Measurements from ENCODE around the gene ZNF263.
"Not testable (repeated sequence)": the region's sequence is repeated elsewhere in the genome, so short reads cannot be mapped to it uniquely, and the experiment has no call there.

The ZNF263 gene

GRCh38 chr16:3270718-3271117, 12.6 kb upstream of the ZNF263 start:
- not testable (repeated sequence) for H3K27me3 ChIP-seq (ENCODE audit: low read depth, low read length); H3K27ac ChIP-seq (ENCODE audit: low read length); H3K4me1 ChIP-seq (ENCODE audit: control insufficient read depth in 1 of 2, insufficient read depth in 2 of 2, low read length in 2 of 2); H3K4me3 ChIP-seq (ENCODE audit: low read depth in 1 of 2, low read length in 2 of 2); H3K9me3 ChIP-seq (ENCODE audit: control insufficient read depth in 1 of 2, low read length in 2 of 2)
- peaks cover 0 to 12% of the 10 kb centered on the region in 2 donors for H3K36me3 ChIP-seq (ENCODE audit: control insufficient read depth in 1 of 2, insufficient read depth in 2 of 2, low read length in 2 of 2)

- not testable (repeated sequence) for H3K27me3 ChIP-seq (ENCODE audit: low read depth, low read length)
Observed at GRCh38 chr16:3271281-3271680, 12.0 kb upstream of the ZNF263 start.

GRCh38 chr16:3274490-3274889, 8.8 kb upstream of the ZNF263 start:
- no peak overlapping the region for H3K4me3 ChIP-seq (ENCODE audit: low read depth in 1 of 2, low read length in 2 of 2)
- no peaks in the 10 kb centered on the region for H3K9me3 ChIP-seq (ENCODE audit: control insufficient read depth in 1 of 2, low read length in 2 of 2)
- H3K36me3 ChIP-seq (ENCODE audit: control insufficient read depth in 1 of 2, insufficient read depth in 2 of 2, low read length in 2 of 2) = no peaks in the 10 kb centered on the region
- no peaks in the 10 kb centered on the region for H3K4me1 ChIP-seq (ENCODE audit: control insufficient read depth in 1 of 2, insufficient read depth in 2 of 2, low read length in 2 of 2)
- no peaks in the 10 kb centered on the region for H3K27me3 ChIP-seq (ENCODE audit: low read depth, low read length)
- no peak overlapping the region for H3K27ac ChIP-seq (ENCODE audit: low read length)

More at GRCh38 chr16:3271281-3271680, 12.0 kb upstream of the ZNF263 start:
- not testable (repeated sequence) for H3K4me1 ChIP-seq (ENCODE audit: control insufficient read depth in 1 of 2, insufficient read depth in 2 of 2, low read length in 2 of 2); H3K9me3 ChIP-seq (ENCODE audit: control insufficient read depth in 1 of 2, low read length in 2 of 2); H3K27ac ChIP-seq (ENCODE audit: low read length); H3K4me3 ChIP-seq (ENCODE audit: low read depth in 1 of 2, low read length in 2 of 2)
- H3K36me3 ChIP-seq (ENCODE audit: control insufficient read depth in 1 of 2, insufficient read depth in 2 of 2, low read length in 2 of 2) = peaks cover 0 to 12% of the 10 kb centered on the region in 2 donors

- no peak overlapping the region for H3K27ac ChIP-seq (ENCODE audit: low read length)
- no peaks in the 10 kb centered on the region for H3K36me3 ChIP-seq (ENCODE audit: control insufficient read depth in 1 of 2, insufficient read depth in 2 of 2, low read length in 2 of 2)
- no peaks in the 10 kb centered on the region for H3K9me3 ChIP-seq (ENCODE audit: control insufficient read depth in 1 of 2, low read length in 2 of 2)
- no peaks in the 10 kb centered on the region for H3K27me3 ChIP-seq (ENCODE audit: low read depth, low read length)
- H3K4me3 ChIP-seq (ENCODE audit: low read depth in 1 of 2, low read length in 2 of 2) = no peak overlapping the region
- no peaks in the 10 kb centered on the region for H3K4me1 ChIP-seq (ENCODE audit: control insufficient read depth in 1 of 2, insufficient read depth in 2 of 2, low read length in 2 of 2)
Observed at GRCh38 chr16:3274947-3275346, 8.3 kb upstream of the ZNF263 start.

GRCh38 chr16:3276679-3277078, 6.6 kb upstream of the ZNF263 start:
- no peaks in the 10 kb centered on the region for H3K27me3 ChIP-seq (ENCODE audit: low read depth, low read length)
- no peak overlapping the region for H3K4me3 ChIP-seq (ENCODE audit: low read depth in 1 of 2, low read length in 2 of 2)
- H3K4me1 ChIP-seq (ENCODE audit: control insufficient read depth in 1 of 2, insufficient read depth in 2 of 2, low read length in 2 of 2) = no peaks in the 10 kb centered on the region
- H3K9me3 ChIP-seq (ENCODE audit: control insufficient read depth in 1 of 2, low read length in 2 of 2) = no peaks in the 10 kb centered on the region
- H3K27ac ChIP-seq (ENCODE audit: low read length) = no peak overlapping the region
- H3K36me3 ChIP-seq (ENCODE audit: control insufficient read depth in 1 of 2, insufficient read depth in 2 of 2, low read length in 2 of 2) = no peaks in the 10 kb centered on the region

GRCh38 chr16:3281222-3281820, 2.0 kb upstream of the ZNF263 start:
- H3K27ac ChIP-seq (ENCODE audit: low read length) = no peak overlapping the region
- peaks cover 0 to 25% of the 10 kb centered on the region in 2 donors for H3K4me1 ChIP-seq (ENCODE audit: control insufficient read depth in 1 of 2, insufficient read depth in 2 of 2, low read length in 2 of 2)
- H3K36me3 ChIP-seq (ENCODE audit: control insufficient read depth in 1 of 2, insufficient read depth in 2 of 2, low read length in 2 of 2) = peaks cover 7 to 21% of the 10 kb centered on the region in 2 donors
- peaks cover 0 to 9% of the 10 kb centered on the region in 2 donors for H3K9me3 ChIP-seq (ENCODE audit: control insufficient read depth in 1 of 2, low read length in 2 of 2)
- no peak overlapping the region for H3K4me3 ChIP-seq (ENCODE audit: low read depth in 1 of 2, low read length in 2 of 2)
- no peaks in the 10 kb centered on the region for H3K27me3 ChIP-seq (ENCODE audit: low read depth, low read length)

GRCh38 chr16:3282103-3282729, 1.1 kb upstream of the ZNF263 start:
- Histone ChIP-seq H3K27me3 (ENCODE audit: low read depth, low read length) (no peaks in the 10 kb centered on the region), H3K36me3 (ENCODE audit: control insufficient read depth in 1 of 2, insufficient read depth in 2 of 2, low read length in 2 of 2) (peaks cover 12 to 30% of the 10 kb centered on the region in 2 donors), H3K9me3 (ENCODE audit: control insufficient read depth in 1 of 2, low read length in 2 of 2) (peaks cover 0 to 11% of the 10 kb centered on the region in 2 donors), H3K27ac (ENCODE audit: low read length) (peak overlapping the region; percentile 97), H3K4me3 (ENCODE audit: low read depth in 1 of 2, low read length in 2 of 2) (peak overlapping the region; percentile 77 to 100), H3K4me1 (ENCODE audit: control insufficient read depth in 1 of 2, insufficient read depth in 2 of 2, low read length in 2 of 2) (peaks cover 0 to 25% of the 10 kb centered on the region in 2 donors)

- peak overlapping the region; percentile 77 to 100 for H3K4me3 ChIP-seq (ENCODE audit: low read depth in 1 of 2, low read length in 2 of 2)
- peaks cover under 1 to 18% of the 10 kb centered on the region in 2 donors for H3K9me3 ChIP-seq (ENCODE audit: control insufficient read depth in 1 of 2, low read length in 2 of 2)
- H3K27me3 ChIP-seq (ENCODE audit: low read depth, low read length) = no peaks in the 10 kb centered on the region
- peaks cover 0 to 25% of the 10 kb centered on the region in 2 donors for H3K4me1 ChIP-seq (ENCODE audit: control insufficient read depth in 1 of 2, insufficient read depth in 2 of 2, low read length in 2 of 2)
- peaks cover 17 to 45% of the 10 kb centered on the region in 2 donors for H3K36me3 ChIP-seq (ENCODE audit: control insufficient read depth in 1 of 2, insufficient read depth in 2 of 2, low read length in 2 of 2)
- peak overlapping the region; percentile 97 for H3K27ac ChIP-seq (ENCODE audit: low read length)
Observed at GRCh38 chr16:3283543-3284447, 504 bp downstream of the ZNF263 start.

GRCh38 chr16:3285131-3285530, 1.8 kb downstream of the ZNF263 start:
- Histone ChIP-seq H3K36me3 (ENCODE audit: control insufficient read depth in 1 of 2, insufficient read depth in 2 of 2, low read length in 2 of 2) (peaks cover 30 to 59% of the 10 kb centered on the region in 2 donors), H3K9me3 (ENCODE audit: control insufficient read depth in 1 of 2, low read length in 2 of 2) (peaks cover 14 to 31% of the 10 kb centered on the region in 2 donors), H3K4me3 (ENCODE audit: low read depth in 1 of 2, low read length in 2 of 2) (peak overlapping the region; percentile 77 to 100), H3K4me1 (ENCODE audit: control insufficient read depth in 1 of 2, insufficient read depth in 2 of 2, low read length in 2 of 2) (peaks cover 0 to 25% of the 10 kb centered on the region in 2 donors), H3K27ac (ENCODE audit: low read length) (no peak overlapping the region), H3K27me3 (ENCODE audit: low read depth, low read length) (no peaks in the 10 kb centered on the region)

GRCh38 chr16:3289998-3290673, 6.8 kb downstream of the ZNF263 start:
- Histone ChIP-seq H3K4me3 (ENCODE audit: low read depth in 1 of 2, low read length in 2 of 2) (peak overlapping the region; percentile 40 to 56), H3K27me3 (ENCODE audit: low read depth, low read length) (no peaks in the 10 kb centered on the region), H3K27ac (ENCODE audit: low read length) (no peak overlapping the region), H3K36me3 (ENCODE audit: control insufficient read depth in 1 of 2, insufficient read depth in 2 of 2, low read length in 2 of 2) (peaks cover 58 to 82% of the 10 kb centered on the region in 2 donors), H3K4me1 (ENCODE audit: control insufficient read depth in 1 of 2, insufficient read depth in 2 of 2, low read length in 2 of 2) (peaks cover 0 to 15% of the 10 kb centered on the region in 2 donors), H3K9me3 (ENCODE audit: control insufficient read depth in 1 of 2, low read length in 2 of 2) (peaks cover 46 to 75% of the 10 kb centered on the region in 2 donors)

- Histone ChIP-seq H3K4me3 (ENCODE audit: low read depth in 1 of 2, low read length in 2 of 2) (peak overlapping the region in 1 of 2 donors; percentile 56), H3K27me3 (ENCODE audit: low read depth, low read length) (no peaks in the 10 kb centered on the region), H3K4me1 (ENCODE audit: control insufficient read depth in 1 of 2, insufficient read depth in 2 of 2, low read length in 2 of 2) (peaks cover 0 to 5% of the 10 kb centered on the region in 2 donors), H3K9me3 (ENCODE audit: control insufficient read depth in 1 of 2, low read length in 2 of 2) (peaks cover 53 to 83% of the 10 kb centered on the region in 2 donors), H3K36me3 (ENCODE audit: control insufficient read depth in 1 of 2, insufficient read depth in 2 of 2, low read length in 2 of 2) (peaks cover 46 to 61% of the 10 kb centered on the region in 2 donors), H3K27ac (ENCODE audit: low read length) (no peak overlapping the region)
Observed at GRCh38 chr16:3292604-3293003, 9.3 kb downstream of the ZNF263 start.
